ENCODE data around the gene LLGL2.

- TF ChIP-seq, protein P1, sequence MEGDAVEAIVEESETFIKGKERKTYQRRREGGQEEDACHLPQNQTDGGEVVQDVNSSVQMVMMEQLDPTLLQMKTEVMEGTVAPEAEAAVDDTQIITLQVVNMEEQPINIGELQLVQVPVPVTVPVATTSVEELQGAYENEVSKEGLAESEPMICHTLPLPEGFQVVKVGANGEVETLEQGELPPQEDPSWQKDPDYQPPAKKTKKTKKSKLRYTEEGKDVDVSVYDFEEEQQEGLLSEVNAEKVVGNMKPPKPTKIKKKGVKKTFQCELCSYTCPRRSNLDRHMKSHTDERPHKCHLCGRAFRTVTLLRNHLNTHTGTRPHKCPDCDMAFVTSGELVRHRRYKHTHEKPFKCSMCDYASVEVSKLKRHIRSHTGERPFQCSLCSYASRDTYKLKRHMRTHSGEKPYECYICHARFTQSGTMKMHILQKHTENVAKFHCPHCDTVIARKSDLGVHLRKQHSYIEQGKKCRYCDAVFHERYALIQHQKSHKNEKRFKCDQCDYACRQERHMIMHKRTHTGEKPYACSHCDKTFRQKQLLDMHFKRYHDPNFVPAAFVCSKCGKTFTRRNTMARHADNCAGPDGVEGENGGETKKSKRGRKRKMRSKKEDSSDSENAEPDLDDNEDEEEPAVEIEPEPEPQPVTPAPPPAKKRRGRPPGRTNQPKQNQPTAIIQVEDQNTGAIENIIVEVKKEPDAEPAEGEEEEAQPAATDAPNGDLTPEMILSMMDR (IDR thresholded peaks at IDR 0.05; ENCODE audit: low read depth, low read length) = no peak
- TF ChIP-seq EZH2phosphoT487 (IDR thresholded peaks at IDR 0.05; ENCODE audit: low read depth) = no peak
Measured at GRCh38 chr17:75535871-75536270, 10.4 kb downstream of the LLGL2 start.

Data from OCI-LY3 (cell line).